Fibroblast of skin of left quadriceps (primary cell): ENCODE results near the gene CDH15.
"Not testable (repeated sequence)": the region's sequence is repeated elsewhere in the genome, so short reads cannot be mapped to it uniquely, and the experiment has no call there.

Experiments used
- DNase-seq, 2 experiments: peaks; one replicate each; pipeline ENCODE4 v3.0.0-alpha.2; 2013; ENCODE audit warnings: low read depth in 2 of 2

CDH15 gene

DNA sequence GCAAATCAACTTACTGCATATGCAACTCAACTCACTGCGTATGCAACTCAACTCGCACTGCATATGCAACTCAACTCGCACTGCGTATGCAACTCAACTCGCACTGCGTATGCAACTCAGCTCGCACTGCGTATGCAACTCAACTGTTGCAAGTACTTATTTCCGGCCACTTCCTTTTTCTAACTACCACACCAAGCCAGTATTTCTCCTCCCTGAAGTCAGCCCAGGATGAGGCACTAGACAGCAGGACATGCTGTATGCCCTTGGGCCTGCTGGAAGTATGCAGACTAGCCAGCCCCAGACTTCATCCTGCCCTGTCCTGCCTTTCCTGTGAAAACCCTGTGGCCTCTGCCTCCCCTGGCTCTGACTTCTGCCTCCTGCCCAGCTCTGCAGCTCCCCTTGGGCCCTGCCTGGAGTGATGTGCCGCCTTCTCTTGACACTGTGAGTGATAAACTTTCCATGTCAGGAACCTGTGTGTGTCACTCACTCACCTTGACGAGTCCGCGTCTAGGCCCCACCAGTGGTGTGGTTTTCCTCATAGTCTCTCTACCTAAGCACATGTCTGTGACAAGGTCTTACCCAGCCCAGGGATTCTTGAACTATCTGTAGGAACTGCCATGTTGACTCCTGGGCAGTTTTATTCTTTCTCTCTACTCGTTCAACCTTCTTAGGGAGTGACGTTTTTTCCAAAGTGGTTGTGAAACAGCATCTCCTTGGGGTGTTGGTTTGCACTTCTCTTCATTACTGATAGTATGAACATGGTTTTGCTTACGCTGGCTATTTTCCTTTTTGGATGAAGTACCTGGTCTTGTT is 62.3 kb downstream of the CDH15 start:
- no peak for DNase-seq

DNA sequence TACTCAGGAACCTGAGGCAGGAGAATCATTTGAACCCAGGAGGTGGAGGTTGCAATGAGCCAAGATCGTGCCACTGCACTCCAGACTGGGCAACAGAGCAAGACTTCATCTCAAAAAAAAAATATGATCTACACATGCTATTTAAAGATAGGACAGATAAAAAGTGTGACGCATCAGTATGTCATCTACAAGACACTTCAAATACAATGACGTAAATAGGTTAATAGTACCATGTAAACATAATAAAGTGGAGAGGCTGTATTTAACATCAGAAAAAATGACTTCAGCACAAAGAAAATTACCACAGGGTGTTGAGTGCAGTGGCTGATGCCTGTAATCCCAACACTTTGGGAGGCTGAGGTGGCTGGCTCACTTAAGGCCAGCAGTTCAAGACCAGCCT is 66.2 kb downstream of the CDH15 start:
- DNase-seq = no peak

DNA sequence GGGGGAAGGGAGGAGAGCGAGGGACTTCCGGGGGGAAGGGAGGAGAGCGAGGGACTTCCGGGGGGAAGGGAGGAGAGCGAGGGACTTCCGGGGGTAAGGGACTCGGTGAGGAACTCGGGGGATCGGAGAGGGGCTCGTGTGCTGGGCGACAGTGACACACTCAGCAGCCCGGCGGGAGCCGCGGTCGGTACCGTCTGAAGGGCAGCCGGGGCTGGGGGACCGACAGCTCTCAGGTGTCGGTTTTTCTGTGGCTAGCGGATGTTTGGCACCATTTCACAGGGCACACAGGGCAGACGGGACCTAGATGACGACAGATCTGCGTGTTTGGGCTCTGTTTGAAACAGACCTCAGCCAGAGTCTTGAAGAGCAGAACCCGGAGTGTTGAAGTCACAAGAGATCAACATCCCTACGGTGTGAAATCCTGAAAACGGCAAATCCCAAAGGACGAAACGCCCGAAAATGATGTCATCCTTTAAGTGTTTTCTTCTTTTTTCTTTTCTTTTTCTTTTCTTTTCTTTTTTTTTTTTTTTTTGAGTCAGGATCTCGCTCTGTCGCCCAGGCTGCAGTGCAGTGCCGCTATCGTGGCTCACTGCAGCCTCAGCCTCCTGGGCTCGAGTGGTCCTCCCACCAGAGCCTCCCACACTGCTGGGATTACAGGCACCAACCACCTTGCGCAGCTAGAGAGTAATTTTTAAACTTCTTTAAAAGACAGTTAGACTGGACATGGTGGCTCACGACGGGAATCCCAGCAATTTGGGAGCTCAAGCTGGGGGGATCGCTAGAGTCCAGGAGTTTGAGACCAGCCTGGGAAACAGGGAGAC is 69.8 kb downstream of the CDH15 start:
- peak; percentile 46 to 51 for DNase-seq

DNA sequence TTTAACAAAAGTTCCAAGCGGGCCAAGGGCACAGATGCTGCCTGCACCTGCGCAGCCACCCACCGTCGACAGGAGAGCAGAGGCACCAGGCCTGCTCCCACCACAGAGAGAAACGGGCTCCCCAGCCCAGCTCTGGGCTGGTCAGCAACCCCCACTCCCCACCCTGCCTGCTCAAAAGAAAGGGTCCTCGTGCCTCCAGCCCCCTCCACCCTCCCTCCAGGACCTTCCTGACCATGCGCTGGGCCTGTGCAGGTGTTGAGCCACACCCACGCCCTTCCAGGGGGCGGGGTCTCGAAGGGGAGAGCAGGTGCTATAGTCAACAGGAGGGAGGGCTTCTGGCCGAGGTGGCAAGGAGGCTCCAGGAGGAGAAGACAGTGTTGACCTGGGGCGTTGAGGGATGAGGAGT is 71.2 kb downstream of the CDH15 start:
- no peak for DNase-seq

DNA sequence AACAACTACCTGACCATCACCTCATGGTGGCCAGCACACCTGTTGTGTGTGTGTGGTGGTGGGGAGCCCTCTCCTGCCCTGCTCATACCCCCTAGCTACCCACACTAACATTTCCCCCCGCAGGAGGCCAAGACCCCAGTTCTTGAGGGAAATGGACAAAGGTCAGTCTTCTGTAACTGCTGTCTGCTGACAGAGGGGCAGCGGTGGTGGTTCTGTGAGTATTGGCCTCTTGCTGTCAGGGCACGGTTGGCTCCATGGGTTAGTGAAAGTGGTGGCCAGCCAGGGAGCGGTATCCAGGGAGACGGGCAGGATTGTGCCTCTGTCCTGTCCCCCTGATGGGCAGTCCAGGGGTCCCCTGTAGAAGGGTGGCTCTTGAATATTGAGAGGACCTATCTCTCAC is 72.1 kb downstream of the CDH15 start:
- DNase-seq = no peak

DNA sequence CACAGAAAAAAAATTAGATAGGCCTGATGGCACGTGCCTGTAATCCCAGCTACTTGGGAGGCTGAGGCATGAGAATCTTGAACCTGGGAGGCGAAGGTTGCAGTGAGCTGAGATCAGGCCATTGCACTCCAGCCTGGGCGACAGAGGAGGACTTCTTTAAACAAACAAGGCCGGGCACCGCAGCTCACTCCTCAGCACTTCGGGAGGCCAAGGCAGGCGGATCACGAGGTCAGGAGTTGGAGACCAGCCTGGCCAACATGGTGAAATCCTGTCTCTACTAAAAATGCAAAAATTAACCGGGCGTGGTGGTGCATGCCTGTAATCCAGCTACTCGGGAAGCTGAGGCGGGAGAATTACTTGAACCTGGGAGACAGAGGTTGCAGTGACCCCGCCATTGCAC is 72.7 kb downstream of the CDH15 start:
- not testable (repeated sequence) for DNase-seq

DNA sequence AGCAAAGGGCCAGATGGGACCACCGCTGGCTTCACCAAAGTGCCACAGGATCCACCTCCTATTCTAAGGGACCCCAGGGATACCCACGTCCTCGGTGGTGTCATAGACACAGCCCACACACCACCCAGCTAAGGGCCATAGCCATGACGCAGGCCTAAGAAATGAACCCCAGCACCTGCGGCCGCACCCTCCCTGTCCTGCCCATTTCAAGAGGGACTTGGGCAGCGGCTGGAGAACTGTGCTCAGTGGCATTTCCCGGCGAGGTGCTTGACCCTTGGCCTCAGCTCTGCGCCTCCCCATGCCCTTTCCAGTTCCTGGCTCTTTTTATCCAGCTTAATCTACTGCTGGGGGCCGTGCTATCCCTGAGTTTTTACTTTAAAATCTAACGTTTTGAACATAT is 73.2 kb downstream of the CDH15 start:
- no peak for DNase-seq
